ENCODE results near the gene PGA3. TPM values are rescaled to one million over a fixed set of nuclear protein-coding genes. Genes with fewer than 3 reads are reported as not detected.

Gene PGA3
- total RNA-seq, 2 experiments from 2014 or later, result not detected

DNA sequence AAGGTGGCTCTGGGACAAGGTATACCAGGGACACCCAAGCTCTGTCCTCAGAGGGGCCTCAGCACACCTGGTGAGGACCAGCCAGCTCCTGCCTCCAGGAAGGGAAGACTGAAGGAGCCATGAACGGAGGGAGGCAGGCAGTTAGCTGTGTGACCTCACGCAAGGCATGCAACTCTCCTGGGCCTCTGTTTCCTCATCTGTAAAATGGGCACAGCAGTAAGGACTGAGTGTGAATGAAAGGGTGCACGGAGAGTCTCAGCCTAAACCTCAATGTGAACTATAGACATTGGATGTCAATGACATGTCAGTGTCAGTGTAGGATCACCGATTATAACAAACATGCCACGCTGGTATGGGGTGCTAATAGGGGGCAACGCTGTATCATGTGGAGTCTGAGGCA is 56.0 kb downstream of the PGA3 start:
- ChIA-PET CTCF (ENCODE audit: unreplicated experiment) (no interaction called here), POLR2A (no interaction called here)
- Histone ChIP-seq H3K4me1 (ENCODE audit: insufficient read depth, low read length, poor library complexity, severe bottlenecking) (no peaks in the 10 kb centered on the region), H3K27ac (ENCODE audit: low read depth, low read length, poor library complexity, severe bottlenecking) (no peak overlapping the region), H3K4me2 (ENCODE audit: low read length) (no peak overlapping the region), H3K36me3 (ENCODE audit: insufficient read depth, low read length) (no peaks in the 10 kb centered on the region), H3K4me3 (ENCODE audit: low read depth, low read length, poor library complexity, severe bottlenecking) (no peak overlapping the region), H4K20me1 (ENCODE audit: insufficient read depth, low read length) (no peaks in the 10 kb centered on the region), H3K79me2 (ENCODE audit: insufficient read depth, low read depth, low read length) (no peaks in the 10 kb centered on the region), H2AFZ (ENCODE audit: low read length) (no peak overlapping the region), H3K9me3 (ENCODE audit: low read length) (no peaks in the 10 kb centered on the region), H3K9me2 (ENCODE audit: insufficient read depth, low read length) (no peaks in the 10 kb centered on the region)
- no peak for DNase-seq (ENCODE audit: low spot score)
- BruUV-seq (replicated peaks), result no TSS peak
- intact Hi-C loops (cut with micrococcal nuclease; ENCODE audit: unreplicated experiment), result no loop called here
- TF ChIP-seq, protein P1, sequence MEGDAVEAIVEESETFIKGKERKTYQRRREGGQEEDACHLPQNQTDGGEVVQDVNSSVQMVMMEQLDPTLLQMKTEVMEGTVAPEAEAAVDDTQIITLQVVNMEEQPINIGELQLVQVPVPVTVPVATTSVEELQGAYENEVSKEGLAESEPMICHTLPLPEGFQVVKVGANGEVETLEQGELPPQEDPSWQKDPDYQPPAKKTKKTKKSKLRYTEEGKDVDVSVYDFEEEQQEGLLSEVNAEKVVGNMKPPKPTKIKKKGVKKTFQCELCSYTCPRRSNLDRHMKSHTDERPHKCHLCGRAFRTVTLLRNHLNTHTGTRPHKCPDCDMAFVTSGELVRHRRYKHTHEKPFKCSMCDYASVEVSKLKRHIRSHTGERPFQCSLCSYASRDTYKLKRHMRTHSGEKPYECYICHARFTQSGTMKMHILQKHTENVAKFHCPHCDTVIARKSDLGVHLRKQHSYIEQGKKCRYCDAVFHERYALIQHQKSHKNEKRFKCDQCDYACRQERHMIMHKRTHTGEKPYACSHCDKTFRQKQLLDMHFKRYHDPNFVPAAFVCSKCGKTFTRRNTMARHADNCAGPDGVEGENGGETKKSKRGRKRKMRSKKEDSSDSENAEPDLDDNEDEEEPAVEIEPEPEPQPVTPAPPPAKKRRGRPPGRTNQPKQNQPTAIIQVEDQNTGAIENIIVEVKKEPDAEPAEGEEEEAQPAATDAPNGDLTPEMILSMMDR (conservative IDR thresholded peaks at IDR 0.05; ENCODE audit: low read length), result no peak
- no peak for TF ChIP-seq EZH2phosphoT487 (IDR thresholded peaks at IDR 0.05; ENCODE audit: borderline replicate concordance, low read depth, low read length)

Other genes with a start within 250 kb of the PGA3 start
- gene CD6, start 231.8 kb upstream of the PGA3 start, total RNA-seq (2014; rRNA removed; shearing (Covaris generic)), result not detected in 2 replicates
- not detected in 2 replicates for gene CD6, start 231.8 kb upstream of the PGA3 start, total RNA-seq (2022)
- gene CD5, start 101.0 kb upstream of the PGA3 start, total RNA-seq (2014; rRNA removed; shearing (Covaris generic)), result not detected in 2 replicates
- gene CD5, start 101.0 kb upstream of the PGA3 start, total RNA-seq (2022), result not detected in 2 replicates
- 10.2 and 10.3 TPM in 2 replicates for gene VPS37C, start 42.1 kb upstream of the PGA3 start, total RNA-seq (2014; rRNA removed; shearing (Covaris generic))
- gene VPS37C, start 42.1 kb upstream of the PGA3 start, total RNA-seq (2022), result 12.8 and 13.3 TPM in 2 replicates
- gene PGA4, start 18.8 kb downstream of the PGA3 start, total RNA-seq (2014; rRNA removed; shearing (Covaris generic)), result not detected in 2 replicates
- gene PGA4, start 18.8 kb downstream of the PGA3 start, total RNA-seq (2022), result not detected in 2 replicates
- not detected in 2 replicates for gene PGA5, start 37.7 kb downstream of the PGA3 start, total RNA-seq (2014; rRNA removed; shearing (Covaris generic))
- gene PGA5, start 37.7 kb downstream of the PGA3 start, total RNA-seq (2022), result not detected in 2 replicates
- 0.51 and 0.79 TPM in 2 replicates for gene VWCE, start 91.8 kb downstream of the PGA3 start, total RNA-seq (2014; rRNA removed; shearing (Covaris generic))
- 4.1 and 5.5 TPM in 2 replicates for gene VWCE, start 91.8 kb downstream of the PGA3 start, total RNA-seq (2022)
- gene DDB1, start 129.6 kb downstream of the PGA3 start, total RNA-seq (2014; rRNA removed; shearing (Covaris generic)), result 194 and 218 TPM in 2 replicates
- gene DDB1, start 129.6 kb downstream of the PGA3 start, total RNA-seq (2022), result 211 and 225 TPM in 2 replicates
- 75.3 and 77.8 TPM in 2 replicates for gene TKFC, start 129.7 kb downstream of the PGA3 start, total RNA-seq (2014; rRNA removed; shearing (Covaris generic))
- gene TKFC, start 129.7 kb downstream of the PGA3 start, total RNA-seq (2022), result 166 and 169 TPM in 2 replicates
- gene CYB561A3, start 158.4 kb downstream of the PGA3 start, total RNA-seq (2014; rRNA removed; shearing (Covaris generic)), result 21.7 and 28.1 TPM in 2 replicates
- gene CYB561A3, start 158.4 kb downstream of the PGA3 start, total RNA-seq (2022), result 58.2 and 63.8 TPM in 2 replicates
- gene TMEM138, start 158.9 kb downstream of the PGA3 start, total RNA-seq (2014; rRNA removed; shearing (Covaris generic)), result 25.8 and 31.1 TPM in 2 replicates
- 48.8 and 51.5 TPM in 2 replicates for gene TMEM138, start 158.9 kb downstream of the PGA3 start, total RNA-seq (2022)
- gene TMEM216, start 189.1 kb downstream of the PGA3 start, total RNA-seq (2014; rRNA removed; shearing (Covaris generic)), result 0.64 and 1.4 TPM in 2 replicates
- gene TMEM216, start 189.1 kb downstream of the PGA3 start, total RNA-seq (2022), result 1.8 and 2.5 TPM in 2 replicates
- gene CPSF7, start 226.5 kb downstream of the PGA3 start, total RNA-seq (2014; rRNA removed; shearing (Covaris generic)), result 56.1 and 69.4 TPM in 2 replicates
- 128 and 153 TPM in 2 replicates for gene CPSF7, start 226.5 kb downstream of the PGA3 start, total RNA-seq (2022)
- gene SDHAF2, start 226.6 kb downstream of the PGA3 start, total RNA-seq (2014; rRNA removed; shearing (Covaris generic)), result 40.6 and 41.2 TPM in 2 replicates
- gene SDHAF2, start 226.6 kb downstream of the PGA3 start, total RNA-seq (2022), result 28.0 and 33.3 TPM in 2 replicates

All from OCI-LY7 (cell line).